ENCODE data around the gene ROBO2.

DNA sequence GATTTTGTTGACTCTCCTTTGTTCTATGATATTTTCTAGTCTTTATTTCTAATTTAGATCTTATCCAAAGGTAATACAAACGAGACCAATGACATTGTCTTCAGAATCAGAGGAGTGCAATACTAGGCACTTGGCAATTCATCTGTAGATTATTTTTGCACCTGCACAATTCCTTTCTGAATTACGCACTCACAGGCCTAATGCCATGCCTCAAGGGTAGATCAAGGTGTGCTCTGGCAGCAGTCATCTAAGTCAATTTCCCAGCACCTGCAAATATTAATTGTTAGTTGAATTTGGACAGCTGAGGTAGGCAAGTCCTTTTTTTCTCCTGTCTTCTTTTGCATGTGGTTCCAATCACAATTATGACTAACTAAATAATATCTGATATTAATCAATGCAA lies 653.2 kb downstream of the ROBO2 start:
- TF ChIP-seq SP1 (IDR thresholded peaks at IDR 0.05; ENCODE audit: low read depth, low read length) (no peak), POLR2AphosphoS5 (IDR thresholded peaks at IDR 0.05; ENCODE audit: low read length) (no peak), MXI1 (IDR thresholded peaks at IDR 0.05; ENCODE audit: low read depth, low read length) (no peak), POLR2A (IDR thresholded peaks at IDR 0.05; ENCODE audit: low read depth, low read length) (no peak), CHD4 (IDR thresholded peaks at IDR 0.05) (no peak)
- TF ChIP-seq, protein P1, sequence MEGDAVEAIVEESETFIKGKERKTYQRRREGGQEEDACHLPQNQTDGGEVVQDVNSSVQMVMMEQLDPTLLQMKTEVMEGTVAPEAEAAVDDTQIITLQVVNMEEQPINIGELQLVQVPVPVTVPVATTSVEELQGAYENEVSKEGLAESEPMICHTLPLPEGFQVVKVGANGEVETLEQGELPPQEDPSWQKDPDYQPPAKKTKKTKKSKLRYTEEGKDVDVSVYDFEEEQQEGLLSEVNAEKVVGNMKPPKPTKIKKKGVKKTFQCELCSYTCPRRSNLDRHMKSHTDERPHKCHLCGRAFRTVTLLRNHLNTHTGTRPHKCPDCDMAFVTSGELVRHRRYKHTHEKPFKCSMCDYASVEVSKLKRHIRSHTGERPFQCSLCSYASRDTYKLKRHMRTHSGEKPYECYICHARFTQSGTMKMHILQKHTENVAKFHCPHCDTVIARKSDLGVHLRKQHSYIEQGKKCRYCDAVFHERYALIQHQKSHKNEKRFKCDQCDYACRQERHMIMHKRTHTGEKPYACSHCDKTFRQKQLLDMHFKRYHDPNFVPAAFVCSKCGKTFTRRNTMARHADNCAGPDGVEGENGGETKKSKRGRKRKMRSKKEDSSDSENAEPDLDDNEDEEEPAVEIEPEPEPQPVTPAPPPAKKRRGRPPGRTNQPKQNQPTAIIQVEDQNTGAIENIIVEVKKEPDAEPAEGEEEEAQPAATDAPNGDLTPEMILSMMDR (IDR thresholded peaks at IDR 0.05 in 2 of 3, conservative IDR thresholded peaks at IDR 0.05 in 1 of 3; ENCODE audit: control insufficient read depth in 2 of 3, extremely low read depth in 1 of 3, insufficient read depth in 1 of 3, low read depth in 3 of 3, low read length in 3 of 3) = no peak
- TF ChIP-seq, protein P2, sequence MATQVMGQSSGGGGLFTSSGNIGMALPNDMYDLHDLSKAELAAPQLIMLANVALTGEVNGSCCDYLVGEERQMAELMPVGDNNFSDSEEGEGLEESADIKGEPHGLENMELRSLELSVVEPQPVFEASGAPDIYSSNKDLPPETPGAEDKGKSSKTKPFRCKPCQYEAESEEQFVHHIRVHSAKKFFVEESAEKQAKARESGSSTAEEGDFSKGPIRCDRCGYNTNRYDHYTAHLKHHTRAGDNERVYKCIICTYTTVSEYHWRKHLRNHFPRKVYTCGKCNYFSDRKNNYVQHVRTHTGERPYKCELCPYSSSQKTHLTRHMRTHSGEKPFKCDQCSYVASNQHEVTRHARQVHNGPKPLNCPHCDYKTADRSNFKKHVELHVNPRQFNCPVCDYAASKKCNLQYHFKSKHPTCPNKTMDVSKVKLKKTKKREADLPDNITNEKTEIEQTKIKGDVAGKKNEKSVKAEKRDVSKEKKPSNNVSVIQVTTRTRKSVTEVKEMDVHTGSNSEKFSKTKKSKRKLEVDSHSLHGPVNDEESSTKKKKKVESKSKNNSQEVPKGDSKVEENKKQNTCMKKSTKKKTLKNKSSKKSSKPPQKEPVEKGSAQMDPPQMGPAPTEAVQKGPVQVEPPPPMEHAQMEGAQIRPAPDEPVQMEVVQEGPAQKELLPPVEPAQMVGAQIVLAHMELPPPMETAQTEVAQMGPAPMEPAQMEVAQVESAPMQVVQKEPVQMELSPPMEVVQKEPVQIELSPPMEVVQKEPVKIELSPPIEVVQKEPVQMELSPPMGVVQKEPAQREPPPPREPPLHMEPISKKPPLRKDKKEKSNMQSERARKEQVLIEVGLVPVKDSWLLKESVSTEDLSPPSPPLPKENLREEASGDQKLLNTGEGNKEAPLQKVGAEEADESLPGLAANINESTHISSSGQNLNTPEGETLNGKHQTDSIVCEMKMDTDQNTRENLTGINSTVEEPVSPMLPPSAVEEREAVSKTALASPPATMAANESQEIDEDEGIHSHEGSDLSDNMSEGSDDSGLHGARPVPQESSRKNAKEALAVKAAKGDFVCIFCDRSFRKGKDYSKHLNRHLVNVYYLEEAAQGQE (IDR thresholded peaks at IDR 0.05; ENCODE audit: low read depth, low read length) = no peak

All from GM12878 (cell line).